HEK293 (cell line): ENCODE measurements around the gene RALGAPA2.

ENCODE experiments used
- REST ChIP-seq: fragments of 450-650 bp; formaldehyde crosslinking; IDR thresholded peaks from 2 replicates; pipeline ENCODE4 v1.5.1; 2016; ENCODE audit warnings: missing biosample characterization, missing genetic modification characterization
- ZBTB44 ChIP-seq: fragments of 450-650 bp; IDR thresholded peaks from 2 replicates; pipeline ENCODE4 v1.5.1; 2018; ENCODE audit warnings: missing biosample characterization, mild to moderate bottlenecking, missing genetic modification characterization
- ZIC2 ChIP-seq: fragments of 450-650 bp; formaldehyde crosslinking; IDR thresholded peaks from 2 replicates; pipeline ENCODE4 v1.5.1; 2016; ENCODE audit warnings: missing biosample characterization, missing genetic modification characterization
- ZNF792 ChIP-seq: fragments of 450-650 bp; formaldehyde crosslinking; IDR thresholded peaks from 2 replicates; pipeline ENCODE4 v1.5.1; 2016; ENCODE audit warnings: missing biosample characterization, missing genetic modification characterization
- TF ChIP-seq, protein P1 (sequence below): fragments of 450-650 bp; formaldehyde crosslinking; IDR thresholded peaks from 2 replicates; pipeline ENCODE4 v1.5.1; 2016; ENCODE audit warnings: missing biosample characterization, missing genetic modification characterization

DNA sequence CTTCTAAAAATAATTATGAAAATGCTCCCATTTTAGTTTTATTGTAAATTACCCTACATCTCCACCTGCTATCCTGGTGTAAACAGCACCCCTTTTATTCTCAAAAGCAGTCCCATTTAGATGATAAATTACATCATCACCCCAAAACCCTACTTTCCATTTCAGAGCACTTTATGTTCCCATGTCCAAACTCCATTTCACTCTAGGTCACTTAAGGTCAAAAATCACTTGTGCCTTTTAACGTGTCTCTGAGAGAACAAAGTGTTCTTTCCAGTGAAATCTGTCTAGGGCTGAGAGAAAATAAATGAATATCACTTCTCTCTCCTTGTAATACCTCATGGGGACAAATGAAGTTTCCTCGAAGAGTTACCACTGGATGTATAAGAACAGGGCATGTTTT is 187.2 kb downstream of the RALGAPA2 start:
- no peak for TF ChIP-seq ZIC2 (tag by site-specific recombination)
- TF ChIP-seq ZNF792 (tag by site-specific recombination): no peak
- TF ChIP-seq, protein P1, sequence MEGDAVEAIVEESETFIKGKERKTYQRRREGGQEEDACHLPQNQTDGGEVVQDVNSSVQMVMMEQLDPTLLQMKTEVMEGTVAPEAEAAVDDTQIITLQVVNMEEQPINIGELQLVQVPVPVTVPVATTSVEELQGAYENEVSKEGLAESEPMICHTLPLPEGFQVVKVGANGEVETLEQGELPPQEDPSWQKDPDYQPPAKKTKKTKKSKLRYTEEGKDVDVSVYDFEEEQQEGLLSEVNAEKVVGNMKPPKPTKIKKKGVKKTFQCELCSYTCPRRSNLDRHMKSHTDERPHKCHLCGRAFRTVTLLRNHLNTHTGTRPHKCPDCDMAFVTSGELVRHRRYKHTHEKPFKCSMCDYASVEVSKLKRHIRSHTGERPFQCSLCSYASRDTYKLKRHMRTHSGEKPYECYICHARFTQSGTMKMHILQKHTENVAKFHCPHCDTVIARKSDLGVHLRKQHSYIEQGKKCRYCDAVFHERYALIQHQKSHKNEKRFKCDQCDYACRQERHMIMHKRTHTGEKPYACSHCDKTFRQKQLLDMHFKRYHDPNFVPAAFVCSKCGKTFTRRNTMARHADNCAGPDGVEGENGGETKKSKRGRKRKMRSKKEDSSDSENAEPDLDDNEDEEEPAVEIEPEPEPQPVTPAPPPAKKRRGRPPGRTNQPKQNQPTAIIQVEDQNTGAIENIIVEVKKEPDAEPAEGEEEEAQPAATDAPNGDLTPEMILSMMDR (tag by site-specific recombination): no peak
- TF ChIP-seq REST (tag by site-specific recombination): no peak
- no peak for TF ChIP-seq ZBTB44 (tag by site-specific recombination)
